Measurements from ENCODE around the gene HMG20A. TPM values are rescaled to one million over a fixed set of nuclear protein-coding genes. Genes with fewer than 3 reads are reported as not detected.

Gene HMG20A
- total and polyA plus RNA-seq, 10 of the 15 experiments (the other 5 are each of a cell fraction or from before 2014, with no cell fraction given): 30.0 to 98.7 (median 46.8) TPM

- no TSS peak for BruUV-seq (replicated peaks)
- Histone ChIP-seq H3K4me2 (ENCODE audit: control insufficient read depth, insufficient read depth) (no peak overlapping the region), H4K20me1 (ENCODE audit: control insufficient read depth, insufficient read depth) (no peaks in the 10 kb centered on the region), H3K36me3 (ENCODE audit: control insufficient read depth in 2 of 2, insufficient read depth in 2 of 2, low read length in 1 of 2) (no peaks in the 10 kb centered on the region), H2AFZ (ENCODE audit: control insufficient read depth, low read depth, low read length) (no peak overlapping the region), H3K27ac (ENCODE audit: control insufficient read depth, insufficient read depth) (no peak overlapping the region), H3K9me3 (replicated peaks; ENCODE audit: control insufficient read depth, insufficient read depth, low read length) (no peaks in the 10 kb centered on the region), H3K9ac (ENCODE audit: control insufficient read depth, insufficient read depth, low read length) (no peak overlapping the region), H3K4me1 (ENCODE audit: control insufficient read depth, insufficient read depth, low read length) (peaks cover 22% of the 10 kb centered on the region), H3K4me3 (no peak overlapping the region), H3K27me3 (replicated peaks in 1 of 2; ENCODE audit: control insufficient read depth in 2 of 2, insufficient read depth in 2 of 2, low read length in 1 of 2) (no peaks in the 10 kb centered on the region), H3K79me2 (ENCODE audit: control insufficient read depth, insufficient read depth, low read length) (no peaks in the 10 kb centered on the region)
- POLR2A ChIA-PET: no interaction called here
- ATAC-seq (no peak), FAIRE-seq (no peak), DNase-seq (ENCODE audit: low read depth, low spot score) (no peak)
- SMC1A ChIA-PET (ENCODE audit: uncharacterized antibody, unreplicated experiment): interaction anchor here (0.7 to 1.1 kb wide), 2 partner anchors 83 to 385 kb away, joined by 3 to 6 read pairs; no protein-coding TSS in a partner anchor
- CTCF ChIA-PET: interaction anchor here (0.8 to 3.7 kb wide), 5 partner anchors 11 to 530 kb away, joined by 3 to 16 read pairs (median 5); no protein-coding TSS in a partner anchor
- in situ Hi-C loops (cut with MboI): no loop called here
- TF ChIP-seq ZBTB33 (IDR thresholded peaks at IDR 0.05): no peak
- no peak for TF ChIP-seq EP300 (IDR thresholded peaks at IDR 0.05; ENCODE audit: borderline replicate concordance in 1 of 2, control insufficient read depth in 1 of 2, low read depth in 2 of 2, low read length in 2 of 2)
- no peak for TF ChIP-seq NKRF (conservative IDR thresholded peaks at IDR 0.05)
- RAD21 ChIA-PET (ENCODE audit: unreplicated experiment): interaction anchor here (1.6 to 2.5 kb wide), 3 partner anchors 39 to 385 kb away, joined by 3 to 9 read pairs (median 8); no protein-coding TSS in a partner anchor
- 70% methylated on average over 8 of the region's 8 CpGs for WGBS (ENCODE audit: insufficient coverage, insufficient replicate concordance, low lambda C conversion rate, missing lambda C conversion rate)
- intact Hi-C loops (cut with micrococcal nuclease; ENCODE audit: unreplicated experiment): no loop called here
Observed at GRCh38 chr15:77504306-77504705, 83.6 kb downstream of the HMG20A start.
